ENCODE data around the gene NUP153.
"Not testable (repeated sequence)": the region's sequence is repeated elsewhere in the genome, so short reads cannot be mapped to it uniquely, and the experiment has no call there.

Gene NUP153
- total RNA-seq: 222 to 308 (median 237) reads per million in 4 experiments

DNA sequence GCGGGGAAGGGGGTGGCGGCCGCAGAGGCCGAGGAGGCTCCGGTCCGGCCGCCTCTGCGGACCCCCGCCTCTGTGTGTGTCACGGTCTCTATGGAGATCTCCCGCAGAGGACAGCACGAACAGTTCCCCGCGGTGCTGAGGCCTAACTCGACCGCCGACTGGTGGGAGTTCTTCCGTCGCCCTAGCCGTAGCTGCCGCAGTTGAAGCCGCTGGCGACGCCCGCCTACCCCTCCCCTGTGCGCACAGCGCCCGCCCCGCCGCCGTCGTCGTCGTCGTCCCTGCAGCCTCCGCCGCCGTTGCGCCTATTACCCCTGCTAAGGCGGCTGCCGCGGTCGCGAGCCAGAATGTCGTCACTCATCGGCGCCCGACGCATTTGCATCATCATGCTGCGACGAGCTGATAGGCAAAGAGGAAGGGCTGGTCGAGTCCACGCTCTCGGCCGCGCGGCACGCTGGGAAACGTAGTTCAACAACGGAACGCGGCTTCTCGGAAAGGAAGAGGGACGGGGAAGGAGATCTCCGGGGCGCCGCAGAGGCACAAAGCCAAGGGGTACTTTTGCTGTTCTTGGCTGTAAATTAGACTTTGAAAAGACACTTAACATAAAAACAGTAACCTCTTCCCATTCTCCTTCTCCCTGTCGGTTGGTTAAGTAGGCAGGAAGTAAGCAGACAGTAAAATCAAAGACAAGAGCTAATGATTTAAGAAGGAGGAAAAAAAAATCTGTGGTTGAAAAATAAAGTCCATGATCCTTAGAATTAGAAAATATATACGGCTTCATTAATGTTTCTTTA is at the start of gene NUP153:
TSS of gene NUP153 (minus strand) at position 346 of the 791 bp plus-strand sequence. CDS start 538 bp downstream, outside the sequence.
- peak; percentile 100 for DNase-seq

DNA sequence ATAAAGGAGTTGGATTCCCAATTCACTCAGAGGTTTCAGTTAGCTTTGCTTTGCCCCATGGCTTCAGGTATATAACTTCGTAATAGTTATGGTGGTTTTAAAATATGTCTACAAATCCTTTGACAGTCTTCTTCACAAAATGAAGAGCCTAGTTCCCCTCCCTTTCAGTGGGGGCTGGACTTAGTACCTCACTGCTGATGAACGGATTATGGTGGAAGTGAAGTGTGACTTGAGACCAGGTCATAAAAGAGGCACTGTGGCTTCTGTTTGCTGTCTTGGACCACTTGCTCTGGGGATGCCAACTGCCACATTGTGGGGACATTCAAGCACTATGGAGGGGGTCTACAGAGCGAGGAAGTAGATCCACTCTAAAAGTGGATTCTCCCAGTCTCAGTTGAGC is 47.5 kb upstream of the NUP153 start:
- no peak for DNase-seq

DNA sequence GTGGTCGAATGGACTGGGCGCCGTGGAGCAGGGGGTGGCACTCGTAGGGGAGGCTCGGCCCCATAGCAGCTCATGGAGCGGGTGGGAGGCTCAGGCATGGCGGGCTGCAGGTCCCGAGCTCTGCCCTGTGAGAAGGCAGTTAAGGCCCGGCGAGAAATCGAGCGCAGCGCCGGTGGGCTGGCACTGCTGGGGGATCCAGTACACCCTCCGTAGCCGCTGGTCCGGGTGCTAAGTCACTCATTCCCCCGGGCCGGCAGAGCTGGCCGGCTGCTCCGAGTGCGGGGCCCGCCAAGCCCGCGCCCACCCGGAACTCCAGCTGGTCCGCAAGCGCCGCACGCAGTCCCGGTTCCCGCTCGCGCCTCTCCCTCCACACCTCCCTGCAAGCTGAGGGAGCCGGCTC is 38.6 kb upstream of the NUP153 start:
- not testable (repeated sequence) for DNase-seq

DNA sequence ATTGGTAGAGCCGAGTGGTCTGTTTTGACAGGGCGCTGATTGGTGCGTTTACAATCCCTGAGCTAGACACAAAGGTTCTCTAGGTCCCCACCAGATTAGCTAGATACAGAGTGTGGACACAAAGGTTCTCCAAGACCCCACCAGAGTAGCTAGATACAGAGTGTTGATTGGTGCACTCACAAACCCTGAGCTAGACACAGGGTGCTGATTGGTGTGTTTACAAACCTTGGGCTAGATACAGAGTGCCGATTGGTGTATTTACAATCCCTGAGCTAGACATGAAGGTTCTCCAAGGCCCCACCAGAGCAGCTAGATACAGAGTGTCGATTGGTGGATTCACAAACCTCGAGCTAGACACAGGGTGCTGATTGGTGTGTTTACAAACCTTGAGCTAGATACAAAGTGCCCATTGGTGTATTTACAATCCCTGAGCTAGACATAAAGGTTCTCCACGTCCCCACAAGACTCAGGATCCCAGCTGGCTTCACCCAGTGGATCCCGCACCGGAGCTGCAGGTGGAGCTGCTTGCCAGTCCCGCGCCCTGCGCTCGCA is 38.1 kb upstream of the NUP153 start:
- DNase-seq: not testable (repeated sequence)

DNA sequence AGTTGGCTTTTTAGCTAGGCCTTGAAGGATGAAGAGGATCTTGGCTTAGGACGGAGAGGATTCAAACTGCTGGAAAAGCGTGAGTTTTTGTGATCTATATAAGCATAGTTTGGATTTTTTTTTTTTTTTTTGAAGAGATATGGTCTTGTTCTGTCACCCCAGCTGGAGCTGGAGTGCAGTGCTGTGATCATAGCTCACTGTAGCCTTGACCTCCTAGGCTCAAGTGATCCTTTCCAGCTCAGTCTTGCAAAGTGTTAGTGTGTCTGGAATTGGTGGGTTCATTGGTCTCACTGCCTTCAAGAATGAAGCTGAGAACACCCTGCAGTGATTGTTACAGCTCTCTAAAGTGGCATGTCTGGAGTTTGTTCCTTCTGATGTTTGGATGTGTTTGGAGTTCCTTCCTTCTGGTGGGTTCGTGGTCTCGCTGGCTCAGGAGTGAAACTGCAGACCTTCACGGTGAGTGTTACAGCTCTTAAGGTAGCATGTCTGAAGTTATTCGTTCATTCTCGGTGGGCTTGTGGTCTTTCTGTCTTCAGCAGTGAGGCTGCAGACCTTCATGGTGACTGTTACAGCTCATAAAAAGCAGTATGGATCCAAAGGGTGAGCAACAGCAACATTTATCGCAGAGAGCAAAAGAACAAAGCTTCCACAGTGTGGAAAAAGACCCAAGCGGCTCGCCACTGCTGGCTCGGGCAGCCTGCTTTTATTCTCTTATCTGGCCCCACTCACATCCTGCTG is 37.5 kb upstream of the NUP153 start:
- no peak for DNase-seq

DNA sequence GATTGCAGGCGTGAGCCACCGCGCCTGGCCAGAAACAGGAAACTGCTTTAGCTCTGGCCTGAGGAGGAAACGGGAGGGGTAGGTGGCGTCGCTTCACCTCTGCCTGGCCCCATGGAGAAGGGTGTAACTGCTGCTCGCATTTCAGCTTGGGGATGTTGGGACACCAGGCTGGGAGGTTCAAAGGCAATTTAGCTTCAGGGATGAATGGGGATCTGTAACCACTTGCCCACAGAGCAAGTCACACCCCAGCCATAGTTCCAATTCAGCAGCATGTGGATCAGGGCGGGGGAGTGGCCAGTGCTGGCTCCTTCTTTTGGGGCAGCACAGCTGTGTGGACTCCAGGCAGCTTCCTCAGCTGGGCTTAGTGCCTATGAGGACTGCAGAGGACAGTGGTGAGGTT is 34.8 kb upstream of the NUP153 start:
- no peak for DNase-seq

DNA sequence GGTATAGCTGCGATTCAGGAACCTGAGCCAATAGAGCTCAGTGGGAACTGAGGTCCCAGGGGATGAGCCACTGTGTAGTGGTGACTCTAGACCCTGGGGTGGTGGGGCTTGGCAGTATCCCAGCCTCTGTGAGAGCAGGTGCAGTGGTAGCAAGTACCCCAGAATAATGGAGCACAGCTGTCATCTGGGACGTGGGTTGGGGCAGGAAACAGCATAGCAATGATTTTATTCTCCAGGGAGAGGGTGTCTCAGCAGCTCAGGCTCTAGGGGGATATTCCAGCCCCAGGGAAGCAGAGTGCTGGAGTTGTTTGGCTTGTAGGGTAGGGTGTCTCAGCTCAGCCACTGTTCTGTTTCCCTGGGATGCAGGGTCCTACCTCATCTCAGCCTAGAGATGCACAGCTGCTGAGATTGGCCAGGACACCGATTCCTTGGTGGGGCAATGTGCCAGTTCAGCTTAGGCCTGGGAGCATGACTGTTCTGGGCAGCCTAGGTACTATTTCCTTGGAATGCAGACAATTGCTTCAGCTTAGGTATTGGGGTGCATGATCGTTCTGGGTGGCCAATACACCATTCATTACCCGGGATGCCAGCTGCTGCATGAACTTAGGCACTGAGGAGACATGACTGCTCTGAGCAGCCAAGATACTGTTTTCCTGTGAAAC is 34.0 kb upstream of the NUP153 start:
- no peak for DNase-seq

DNA sequence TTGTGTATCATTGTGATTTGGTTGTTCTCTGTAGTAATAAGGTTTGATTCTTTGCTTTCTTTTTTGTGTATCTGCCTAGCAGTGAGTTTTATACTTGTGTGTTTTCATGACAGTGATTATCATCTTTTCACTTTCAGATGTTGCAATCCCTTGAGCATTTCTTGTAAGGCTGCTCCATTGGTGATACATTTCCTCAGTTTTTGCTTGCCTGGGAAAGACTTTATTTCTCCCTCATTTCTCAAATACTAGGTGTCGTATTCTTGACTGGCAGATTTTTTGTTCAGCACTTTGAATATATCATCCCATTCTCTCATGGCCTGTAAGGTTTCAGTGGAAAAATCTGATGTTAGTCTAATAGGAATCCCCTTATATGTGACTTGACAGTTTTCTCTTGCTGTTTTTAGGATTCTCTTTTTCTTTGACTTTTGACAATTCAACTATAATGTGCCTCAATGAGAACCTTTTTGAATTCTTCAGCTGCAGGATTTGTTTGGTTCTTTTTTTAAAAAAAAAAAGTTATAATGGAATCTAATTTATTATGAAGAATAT is 31.1 kb upstream of the NUP153 start:
- no peak for DNase-seq

DNA sequence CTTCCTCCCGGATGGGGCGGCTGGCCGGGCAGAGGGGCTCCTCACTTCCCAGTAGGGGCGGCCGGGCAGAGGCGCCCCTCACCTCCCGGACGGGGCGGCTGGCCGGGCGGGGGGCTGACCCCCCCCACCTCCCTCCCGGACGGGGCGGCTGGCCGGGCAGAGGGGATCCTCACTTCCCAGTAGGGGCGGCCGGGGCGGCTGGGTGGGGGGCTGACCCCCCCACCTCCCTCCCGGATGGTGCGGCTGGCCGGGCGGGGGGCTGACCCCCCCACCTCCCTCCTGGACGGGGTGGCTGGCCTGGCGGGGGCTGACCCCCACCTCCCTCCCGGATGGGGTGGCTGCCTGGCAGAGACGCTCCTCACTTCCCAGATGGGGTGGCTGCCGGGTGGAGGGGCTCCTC is 28.6 kb upstream of the NUP153 start:
- not testable (repeated sequence) for DNase-seq

DNA sequence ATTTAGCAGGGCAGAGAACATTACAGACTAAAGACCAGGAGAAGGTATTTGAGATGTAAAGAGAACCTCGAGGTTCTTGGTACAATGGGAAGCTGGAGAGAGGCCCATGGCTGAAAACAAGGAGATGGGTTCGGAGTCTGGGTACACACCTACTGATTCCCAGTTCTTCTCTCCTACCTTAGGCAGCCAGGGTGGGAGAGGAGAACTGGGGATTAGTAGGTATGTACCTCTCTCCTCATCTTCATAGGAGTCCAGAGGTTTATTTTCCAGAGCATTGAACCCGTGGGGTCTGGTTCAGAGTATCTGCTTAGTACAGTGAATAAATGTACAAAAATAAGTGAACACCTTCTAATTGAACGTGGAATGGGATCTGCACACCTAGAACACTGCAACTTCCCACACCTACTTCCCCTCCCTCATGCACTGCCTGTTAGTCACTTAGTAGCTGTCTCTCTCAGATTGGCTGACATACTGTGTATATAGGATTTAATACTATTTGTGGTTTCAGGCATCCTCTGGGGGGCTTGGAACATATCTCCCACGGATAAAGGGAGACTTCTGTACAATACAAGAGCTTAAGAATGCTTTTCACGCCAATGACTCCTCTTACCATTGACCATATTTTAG is 23.5 kb upstream of the NUP153 start:
- DNase-seq: no peak

DNA sequence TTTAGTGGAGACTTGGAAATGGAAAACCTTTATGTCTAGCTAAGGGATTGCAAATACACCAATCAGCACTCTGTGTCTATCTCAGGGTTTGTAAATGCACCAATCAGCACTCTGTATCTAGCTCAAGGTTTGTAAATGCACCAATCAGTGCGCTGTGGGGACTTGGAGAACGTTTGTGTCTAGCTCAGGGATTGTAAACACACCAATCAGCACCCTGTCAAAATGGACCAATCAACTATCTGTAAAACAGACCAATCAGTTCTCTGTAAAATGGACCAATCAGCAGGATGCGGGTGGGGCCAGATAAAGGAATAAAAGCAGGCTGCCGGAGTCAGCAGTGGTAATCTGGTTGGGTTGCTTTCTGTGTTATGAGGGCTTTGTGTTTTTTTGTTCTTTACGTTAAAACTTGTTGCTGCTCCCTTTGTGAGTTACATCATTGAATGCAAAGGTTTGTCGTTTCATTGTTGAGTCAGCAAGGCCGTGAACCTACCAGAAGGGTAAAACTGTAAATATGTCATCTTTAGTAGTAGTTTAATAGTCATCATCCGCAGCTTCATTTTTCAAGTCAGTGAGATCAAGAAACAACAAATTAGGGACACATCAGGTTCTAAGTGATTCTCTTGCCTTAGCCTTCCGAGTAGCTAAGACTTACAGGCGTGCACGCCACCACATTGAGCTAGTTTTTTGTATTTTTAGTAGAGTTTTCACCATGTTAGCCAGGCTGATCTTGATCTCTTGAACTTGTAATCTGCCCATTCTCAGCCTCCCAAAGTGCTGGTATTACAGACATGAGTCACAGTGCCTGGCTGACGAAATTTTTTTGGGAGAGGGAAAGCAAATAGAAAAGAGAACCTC is 22.7 kb upstream of the NUP153 start:
- no peak for DNase-seq

DNA sequence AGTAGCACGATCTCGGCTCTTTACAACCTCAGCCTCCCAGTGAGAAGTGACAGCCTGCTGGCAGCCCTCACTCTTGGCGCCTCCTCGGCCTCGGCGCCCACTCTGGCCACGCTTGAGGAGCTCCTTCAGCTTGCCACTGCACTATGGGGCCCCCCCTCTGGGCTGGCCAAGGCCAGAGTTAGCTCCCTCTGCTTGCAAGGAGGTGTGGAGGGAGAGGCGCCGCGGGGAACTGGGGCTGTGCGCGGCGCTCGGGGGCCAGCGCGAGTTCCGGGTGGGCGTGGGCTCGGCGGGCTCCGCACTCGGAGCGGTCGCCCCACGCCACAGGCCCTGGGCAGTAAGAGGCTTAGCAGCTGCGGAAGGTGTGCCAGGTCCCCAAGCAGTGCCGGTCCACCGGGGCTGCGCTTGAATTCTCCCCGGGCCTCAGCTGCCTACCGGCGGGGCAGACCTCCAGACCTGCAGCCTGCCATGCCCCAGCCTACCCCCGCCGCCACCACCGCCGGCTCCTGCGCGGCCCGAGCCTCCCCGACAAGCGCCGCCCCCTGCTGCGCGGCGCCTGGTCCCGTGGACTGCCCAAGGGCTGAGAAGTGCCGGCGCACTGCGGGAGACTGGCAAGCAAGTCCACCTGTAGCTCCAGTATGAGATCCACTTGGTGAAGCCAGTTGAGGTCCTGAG is 22.0 kb upstream of the NUP153 start:
- no peak for DNase-seq

DNA sequence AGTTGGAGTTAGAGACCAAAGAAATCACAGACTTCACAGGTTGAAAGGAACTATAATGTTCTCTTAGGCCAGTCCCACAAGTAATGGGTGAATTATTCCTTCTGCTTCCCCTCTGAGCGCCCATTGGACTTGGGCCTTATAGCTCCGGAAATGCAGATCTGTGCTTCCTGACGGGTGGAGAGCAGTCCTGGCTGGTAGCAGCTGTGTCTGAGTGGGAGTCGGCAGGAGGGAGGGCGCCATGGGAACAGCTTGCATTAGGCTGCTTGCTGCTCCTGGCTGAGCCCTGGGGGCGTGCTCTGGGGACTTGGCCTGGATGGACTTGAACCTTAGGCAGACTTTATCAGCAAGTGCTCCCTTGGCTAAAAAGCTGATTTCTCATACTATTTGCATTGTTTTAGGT is 18.4 kb upstream of the NUP153 start:
- DNase-seq: no peak

DNA sequence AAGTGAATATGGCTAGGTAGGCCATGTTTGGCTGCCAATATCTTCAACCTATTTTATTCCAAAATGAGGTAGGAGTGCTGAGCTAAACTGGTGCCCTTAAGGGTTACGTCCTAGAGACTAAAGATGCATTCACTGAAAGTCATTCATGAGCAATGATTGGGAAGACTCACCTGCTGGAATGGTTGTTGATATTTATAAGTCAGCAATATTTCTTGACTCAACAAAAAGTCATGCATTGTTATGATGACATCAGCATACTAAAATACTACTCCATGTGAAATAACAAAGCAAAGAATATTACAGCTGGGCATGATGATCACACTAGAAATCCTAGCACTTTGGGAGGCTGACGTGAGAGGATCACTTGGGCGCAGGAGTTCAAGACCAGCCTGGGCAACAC is 17.6 kb upstream of the NUP153 start:
- DNase-seq: no peak

DNA sequence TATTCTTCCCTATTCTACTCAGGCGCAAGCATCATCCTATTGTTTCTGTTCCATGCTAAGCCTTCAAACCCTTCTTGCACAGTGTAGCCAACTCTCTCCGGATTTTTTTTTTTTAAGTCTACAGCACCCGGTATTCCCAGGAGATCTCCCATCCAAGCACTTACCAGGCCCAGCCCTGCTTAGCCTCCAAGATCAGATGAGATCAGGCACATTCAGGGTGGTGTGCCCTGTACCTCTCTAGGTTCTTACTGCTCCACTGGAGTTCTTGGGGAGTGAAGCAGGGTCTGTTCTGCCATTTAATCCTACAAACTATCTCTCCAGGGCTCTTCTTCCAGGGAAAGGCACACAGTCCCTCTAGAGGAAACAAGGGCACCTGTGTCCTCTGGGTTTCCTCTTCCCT is 14.9 kb upstream of the NUP153 start:
- DNase-seq: no peak

DNA sequence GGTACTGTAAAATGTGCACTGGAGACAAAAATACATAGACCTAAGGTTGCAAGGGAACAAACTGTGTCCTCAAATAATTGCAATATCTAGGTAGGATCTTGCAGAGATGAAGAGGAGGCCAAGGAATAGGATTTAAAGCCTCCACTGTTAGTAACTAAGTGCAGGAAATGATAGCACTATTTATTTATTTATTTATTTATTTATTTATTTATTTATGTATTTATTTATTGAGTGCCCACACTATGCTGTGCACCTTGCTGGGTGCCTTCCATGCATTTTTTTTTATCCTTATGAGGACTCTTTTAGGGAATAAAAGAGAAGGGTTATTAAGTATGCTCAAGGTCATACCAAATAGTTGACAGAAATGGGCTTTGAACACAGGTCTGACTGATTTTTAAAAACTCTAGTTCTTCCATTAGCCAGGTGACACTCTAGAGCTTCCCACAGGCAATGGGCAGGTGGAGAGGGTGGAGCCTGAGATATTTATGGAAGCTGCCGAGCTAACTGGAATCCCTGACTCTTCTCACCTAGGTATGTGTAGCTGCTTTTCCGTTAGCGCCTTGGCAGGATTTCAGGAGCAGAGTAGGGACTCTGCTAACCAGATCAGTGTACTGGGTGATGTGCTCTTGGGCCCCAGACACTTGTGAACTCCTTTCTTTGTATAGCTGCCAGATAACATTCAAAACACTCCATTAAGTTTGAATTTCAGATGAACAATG is 12.8 kb upstream of the NUP153 start:
- DNase-seq: no peak

DNA sequence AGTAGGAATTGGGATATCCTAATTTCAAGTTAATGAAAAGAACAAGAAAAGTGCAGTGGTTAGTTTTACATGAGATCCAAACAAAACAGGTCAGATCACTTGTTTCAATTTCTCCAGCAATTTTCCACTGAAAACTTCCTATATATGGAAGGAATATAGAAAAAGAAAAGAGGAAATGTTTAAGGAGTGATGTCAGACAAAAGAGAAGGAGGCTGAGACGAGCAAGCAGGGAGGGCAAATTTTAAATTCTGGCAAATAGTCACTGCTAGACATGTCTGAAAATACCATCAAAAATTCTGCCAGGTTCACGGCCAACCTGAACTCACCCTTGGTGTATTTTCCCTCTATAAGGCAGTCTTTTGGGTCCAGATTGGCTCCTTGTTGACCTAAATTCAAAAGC is 9.5 kb upstream of the NUP153 start:
- no peak for DNase-seq

DNA sequence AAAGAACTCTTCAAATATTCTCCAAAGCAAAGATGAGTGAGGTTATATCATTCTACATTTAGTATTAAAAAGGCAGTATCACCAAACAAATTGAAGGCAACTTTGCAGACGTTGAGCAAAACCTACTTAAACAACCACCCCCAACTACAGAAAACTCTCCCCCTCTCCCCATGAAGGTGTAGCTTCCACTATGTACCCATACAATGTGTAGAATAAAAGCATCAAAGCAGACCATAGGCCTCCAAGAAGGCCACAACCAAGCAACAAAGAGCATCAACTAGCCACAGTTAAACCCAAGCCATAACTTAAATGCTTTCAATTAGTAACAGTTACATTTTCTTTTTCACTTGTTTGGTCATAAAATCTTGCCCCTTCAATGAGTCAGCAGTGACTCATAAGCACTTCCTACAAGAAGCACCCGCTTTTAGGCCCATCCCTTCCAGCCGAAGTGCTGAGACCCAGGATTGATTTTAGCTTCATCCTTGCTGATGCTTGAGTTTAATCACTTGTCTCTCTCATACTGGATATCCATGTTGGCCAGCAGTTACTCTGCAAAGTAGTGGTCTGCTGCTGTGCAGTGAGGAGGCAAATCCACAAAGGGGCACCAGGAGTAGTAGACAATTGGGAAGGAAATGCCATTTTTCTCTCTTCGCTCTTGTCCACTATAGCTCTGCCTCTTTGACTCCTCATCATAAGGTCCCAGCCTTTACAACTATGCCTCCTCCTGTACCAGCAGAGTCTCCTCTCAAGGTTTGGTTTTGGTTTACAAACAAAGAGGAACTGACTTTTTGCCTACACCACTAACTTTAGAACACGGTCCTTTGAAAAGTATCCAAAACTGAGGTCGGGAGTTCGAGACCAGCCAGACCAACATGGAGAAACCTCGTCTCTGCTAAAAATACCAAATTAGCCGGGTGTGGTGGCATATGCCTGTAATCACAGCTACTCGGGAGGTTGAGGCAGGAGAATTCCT is 8.4 kb upstream of the NUP153 start:
- DNase-seq: no peak

DNA sequence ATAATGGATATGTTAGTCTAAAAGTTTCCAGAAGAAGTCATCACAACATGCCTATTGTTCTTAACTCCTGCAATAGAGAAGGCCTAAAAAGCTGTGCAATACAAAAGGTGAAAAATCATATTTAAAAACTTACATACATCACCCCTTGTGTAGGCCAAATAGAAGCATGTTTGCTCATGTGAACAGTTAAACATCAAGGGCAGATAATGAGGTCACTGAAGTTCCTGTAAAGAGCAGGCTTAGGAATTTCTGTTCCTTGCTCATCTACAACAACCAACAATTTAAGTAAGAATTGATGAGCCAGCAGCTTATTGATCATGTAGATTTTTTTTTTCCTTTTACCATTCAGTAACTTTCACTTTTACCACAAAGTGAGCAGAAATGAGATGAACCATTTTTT is 7.5 kb upstream of the NUP153 start:
- no peak for DNase-seq
